ENCODE results near the gene CERS2.

DNA sequence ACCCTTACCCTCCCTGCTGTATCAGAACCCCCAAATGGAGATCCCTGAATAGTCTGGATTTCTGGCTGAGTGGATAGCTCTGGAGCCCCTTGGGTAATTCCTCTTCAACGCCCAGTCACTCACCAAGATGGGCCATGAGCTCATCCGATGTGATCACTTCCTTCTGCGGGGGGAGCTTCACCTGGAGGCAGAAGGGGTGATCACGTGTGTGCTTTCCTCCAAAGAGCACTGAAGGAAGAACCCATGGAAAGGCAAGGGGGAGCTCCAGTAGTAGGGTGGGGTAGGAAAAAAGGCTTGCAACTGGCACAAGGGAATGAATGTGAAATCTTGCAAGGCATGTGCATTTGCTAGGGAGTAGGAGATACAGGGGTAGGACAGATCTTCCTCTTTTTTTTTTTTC is 27.0 kb upstream of the CERS2 start:
- TF ChIP-seq, protein P1, sequence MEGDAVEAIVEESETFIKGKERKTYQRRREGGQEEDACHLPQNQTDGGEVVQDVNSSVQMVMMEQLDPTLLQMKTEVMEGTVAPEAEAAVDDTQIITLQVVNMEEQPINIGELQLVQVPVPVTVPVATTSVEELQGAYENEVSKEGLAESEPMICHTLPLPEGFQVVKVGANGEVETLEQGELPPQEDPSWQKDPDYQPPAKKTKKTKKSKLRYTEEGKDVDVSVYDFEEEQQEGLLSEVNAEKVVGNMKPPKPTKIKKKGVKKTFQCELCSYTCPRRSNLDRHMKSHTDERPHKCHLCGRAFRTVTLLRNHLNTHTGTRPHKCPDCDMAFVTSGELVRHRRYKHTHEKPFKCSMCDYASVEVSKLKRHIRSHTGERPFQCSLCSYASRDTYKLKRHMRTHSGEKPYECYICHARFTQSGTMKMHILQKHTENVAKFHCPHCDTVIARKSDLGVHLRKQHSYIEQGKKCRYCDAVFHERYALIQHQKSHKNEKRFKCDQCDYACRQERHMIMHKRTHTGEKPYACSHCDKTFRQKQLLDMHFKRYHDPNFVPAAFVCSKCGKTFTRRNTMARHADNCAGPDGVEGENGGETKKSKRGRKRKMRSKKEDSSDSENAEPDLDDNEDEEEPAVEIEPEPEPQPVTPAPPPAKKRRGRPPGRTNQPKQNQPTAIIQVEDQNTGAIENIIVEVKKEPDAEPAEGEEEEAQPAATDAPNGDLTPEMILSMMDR (IDR thresholded peaks at IDR 0.05) = no peak
- TF ChIP-seq POLR2A (IDR thresholded peaks at IDR 0.05) = no peak

Measured in lower leg skin (tissue), 3 donors.